Measurements from ENCODE around the gene KCTD18. TPM values are rescaled to one million over a fixed set of nuclear protein-coding genes. Genes with fewer than 3 reads are reported as not detected.
A peak's percentile ranks its signal among the peaks of the same experiment; 100 is the strongest.

The KCTD18 gene
- polyA plus RNA-seq, 1 of the 3 experiments (the other 2 are of a cell fraction) = 8.0 TPM

- TF ChIP-seq SIN3A (IDR thresholded peaks at IDR 0.05; ENCODE audit: borderline replicate concordance, low read depth, low read length) (peak; percentile 91; the same call in 1 of the 2 replicates), TAF1 (IDR thresholded peaks at IDR 0.05; ENCODE audit: borderline replicate concordance, low read depth, low read length) (peak; percentile 11), USF2 (IDR thresholded peaks at IDR 0.05; ENCODE audit: borderline replicate concordance, low read depth, low read length) (no peak), IRF3 (IDR thresholded peaks at IDR 0.05; ENCODE audit: low read depth, low read length) (no peak), JUND (IDR thresholded peaks at IDR 0.05) (no peak), TEAD4 (IDR thresholded peaks at IDR 0.05; ENCODE audit: borderline replicate concordance, insufficient read depth) (no peak), GATA2 (CRISPR knock-in tag; IDR thresholded peaks at IDR 0.05) (no peak), RXRA (IDR thresholded peaks at IDR 0.05; ENCODE audit: borderline replicate concordance, low read depth) (no peak), MEF2A (IDR thresholded peaks at IDR 0.05; ENCODE audit: borderline replicate concordance, low read depth) (no peak; the same call in 1 of the 2 replicates), FOXJ3 (CRISPR knock-in tag; IDR thresholded peaks at IDR 0.05) (no peak), CHD2 (IDR thresholded peaks at IDR 0.05; ENCODE audit: low read length, partially characterized antibody) (peak; percentile 83), FOXM1 (IDR thresholded peaks at IDR 0.05; ENCODE audit: low read depth) (peak; percentile 86), CTCF (IDR thresholded peaks at IDR 0.05) (0 out of 2 replicates have a peak, but pooled peaks have one; percentile 12), RAD21 (IDR thresholded peaks at IDR 0.05; ENCODE audit: low read length) (no peak), POLR2AphosphoS5 (IDR thresholded peaks at IDR 0.05; ENCODE audit: low read depth, low read length) (peak; percentile 90), YY1 (IDR thresholded peaks at IDR 0.05; ENCODE audit: low read depth) (no peak), TCF12 (IDR thresholded peaks at IDR 0.05) (peak; percentile 33; the same call in 1 of the 2 replicates), SMC3 (IDR thresholded peaks at IDR 0.05; ENCODE audit: low read depth, low read length) (no peak), FOSL2 (IDR thresholded peaks at IDR 0.05; ENCODE audit: borderline replicate concordance, low read depth) (no peak), USF1 (IDR thresholded peaks at IDR 0.05; ENCODE audit: borderline replicate concordance, low read depth) (no peak), RCOR1 (IDR thresholded peaks at IDR 0.05; ENCODE audit: low read length) (no peak)
These were observed 16.2 kb upstream of the KCTD18 start, which contains the start of gene SGO2 (continued) for GRCh38 chr2:200525882-200526651.

All from SK-N-SH (cell line).